Activated CD8-positive, alpha-beta memory T cell treated with anti-CD3 and anti-CD28 coated beads, Interleukin-2, amount 50 U/mL, for 1 hour (primary cell): ENCODE measurements around the gene DNAH5.
"Not testable (repeated sequence)": the region's sequence is repeated elsewhere in the genome, so short reads cannot be mapped to it uniquely, and the experiment has no call there.

Source experiments
- DNase-seq: peaks from one replicate; pipeline ENCODE4 v3.0.0-alpha.2; 2020; ENCODE audit errors: extremely low read depth

The DNAH5 gene, protein sequence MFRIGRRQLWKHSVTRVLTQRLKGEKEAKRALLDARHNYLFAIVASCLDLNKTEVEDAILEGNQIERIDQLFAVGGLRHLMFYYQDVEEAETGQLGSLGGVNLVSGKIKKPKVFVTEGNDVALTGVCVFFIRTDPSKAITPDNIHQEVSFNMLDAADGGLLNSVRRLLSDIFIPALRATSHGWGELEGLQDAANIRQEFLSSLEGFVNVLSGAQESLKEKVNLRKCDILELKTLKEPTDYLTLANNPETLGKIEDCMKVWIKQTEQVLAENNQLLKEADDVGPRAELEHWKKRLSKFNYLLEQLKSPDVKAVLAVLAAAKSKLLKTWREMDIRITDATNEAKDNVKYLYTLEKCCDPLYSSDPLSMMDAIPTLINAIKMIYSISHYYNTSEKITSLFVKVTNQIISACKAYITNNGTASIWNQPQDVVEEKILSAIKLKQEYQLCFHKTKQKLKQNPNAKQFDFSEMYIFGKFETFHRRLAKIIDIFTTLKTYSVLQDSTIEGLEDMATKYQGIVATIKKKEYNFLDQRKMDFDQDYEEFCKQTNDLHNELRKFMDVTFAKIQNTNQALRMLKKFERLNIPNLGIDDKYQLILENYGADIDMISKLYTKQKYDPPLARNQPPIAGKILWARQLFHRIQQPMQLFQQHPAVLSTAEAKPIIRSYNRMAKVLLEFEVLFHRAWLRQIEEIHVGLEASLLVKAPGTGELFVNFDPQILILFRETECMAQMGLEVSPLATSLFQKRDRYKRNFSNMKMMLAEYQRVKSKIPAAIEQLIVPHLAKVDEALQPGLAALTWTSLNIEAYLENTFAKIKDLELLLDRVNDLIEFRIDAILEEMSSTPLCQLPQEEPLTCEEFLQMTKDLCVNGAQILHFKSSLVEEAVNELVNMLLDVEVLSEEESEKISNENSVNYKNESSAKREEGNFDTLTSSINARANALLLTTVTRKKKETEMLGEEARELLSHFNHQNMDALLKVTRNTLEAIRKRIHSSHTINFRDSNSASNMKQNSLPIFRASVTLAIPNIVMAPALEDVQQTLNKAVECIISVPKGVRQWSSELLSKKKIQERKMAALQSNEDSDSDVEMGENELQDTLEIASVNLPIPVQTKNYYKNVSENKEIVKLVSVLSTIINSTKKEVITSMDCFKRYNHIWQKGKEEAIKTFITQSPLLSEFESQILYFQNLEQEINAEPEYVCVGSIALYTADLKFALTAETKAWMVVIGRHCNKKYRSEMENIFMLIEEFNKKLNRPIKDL (N-terminal part only)

GRCh38 chr5:13944560-13945199 is at the start of gene DNAH5:
Gene DNAH5, minus strand, starts transcription at chr5:13944688. Its CDS starts 250 bp downstream, at chr5:13944438.
- DNase-seq = no peak

DNA sequence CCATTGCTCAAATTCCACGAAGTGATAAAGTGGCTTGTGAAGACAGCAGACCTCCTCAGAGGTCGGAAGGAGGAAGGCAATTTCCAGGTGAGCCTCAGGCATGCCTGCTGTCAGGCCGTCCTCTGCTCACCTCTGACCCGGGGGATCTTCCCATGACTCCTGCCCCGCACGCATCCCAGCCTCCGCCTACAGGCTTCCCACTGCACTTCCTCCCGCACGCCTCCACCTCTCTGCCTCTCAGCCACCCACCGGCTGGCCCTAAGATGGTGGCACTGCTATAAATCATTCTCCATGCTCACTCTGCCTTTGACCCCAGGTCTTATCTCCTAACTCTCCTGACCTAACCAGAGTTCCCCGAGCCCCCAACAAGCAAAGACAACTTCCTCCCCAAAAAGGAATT is 49.4 kb upstream of the DNAH5 start:
- no peak for DNase-seq

DNA sequence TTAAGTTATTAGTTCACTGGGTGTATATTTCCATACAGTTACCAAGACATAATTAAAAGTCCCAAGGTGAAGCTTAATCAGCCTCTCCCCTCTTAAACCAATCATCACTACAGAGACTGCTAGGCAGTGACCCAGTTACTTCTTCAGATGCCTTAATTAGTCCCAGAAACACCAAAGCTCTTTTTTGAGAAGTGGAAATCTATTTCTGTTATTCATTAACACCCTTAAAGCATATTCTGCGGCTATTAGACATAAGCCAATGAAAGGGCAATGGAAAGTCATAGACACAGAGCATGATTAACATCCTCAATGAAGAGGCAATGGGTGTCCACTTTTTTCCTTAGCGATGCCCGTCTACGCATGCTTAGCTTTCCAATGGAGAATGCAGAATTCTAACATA is 48.3 kb upstream of the DNAH5 start:
- no peak for DNase-seq

DNA sequence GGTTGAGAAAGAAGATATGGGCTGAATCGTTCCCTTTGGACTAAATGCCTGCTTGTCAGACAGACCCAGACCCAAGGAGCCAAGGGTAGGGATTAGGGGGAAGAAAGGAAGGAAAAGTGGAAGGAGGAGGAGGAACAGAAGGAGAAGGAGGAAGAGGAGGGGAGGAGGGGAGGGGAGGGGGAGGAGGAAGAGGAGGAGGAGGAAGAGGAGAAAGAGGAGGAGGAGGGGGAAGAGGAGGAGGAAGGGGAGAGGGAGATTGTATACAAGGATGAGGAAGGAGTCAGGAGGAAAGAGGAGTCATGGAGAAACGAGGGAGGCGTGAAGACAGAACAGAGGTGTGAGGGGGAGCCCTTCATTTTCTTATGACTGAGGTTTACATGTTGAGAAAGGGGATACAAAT is 46.9 kb upstream of the DNAH5 start:
- DNase-seq = no peak

DNA sequence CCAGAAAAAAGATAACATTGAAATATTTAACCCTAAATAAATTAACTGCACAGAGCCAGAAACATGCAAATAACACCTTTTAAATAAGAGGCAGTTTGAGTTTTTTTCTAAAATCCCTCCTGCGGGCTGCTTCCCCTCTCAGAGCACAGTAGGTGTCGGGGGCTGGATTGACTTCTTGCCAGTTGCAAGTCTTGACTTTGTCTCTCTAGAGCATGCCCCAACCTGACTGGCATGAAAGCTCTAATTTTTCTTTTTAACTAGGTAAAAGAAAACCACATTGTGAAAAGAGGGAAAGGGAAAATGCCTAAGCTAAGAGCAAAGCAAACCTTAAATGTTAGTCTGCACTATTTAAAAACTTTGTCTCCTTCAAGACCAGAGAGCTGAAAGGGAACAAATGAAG is 46.4 kb upstream of the DNAH5 start:
- DNase-seq = no peak

DNA sequence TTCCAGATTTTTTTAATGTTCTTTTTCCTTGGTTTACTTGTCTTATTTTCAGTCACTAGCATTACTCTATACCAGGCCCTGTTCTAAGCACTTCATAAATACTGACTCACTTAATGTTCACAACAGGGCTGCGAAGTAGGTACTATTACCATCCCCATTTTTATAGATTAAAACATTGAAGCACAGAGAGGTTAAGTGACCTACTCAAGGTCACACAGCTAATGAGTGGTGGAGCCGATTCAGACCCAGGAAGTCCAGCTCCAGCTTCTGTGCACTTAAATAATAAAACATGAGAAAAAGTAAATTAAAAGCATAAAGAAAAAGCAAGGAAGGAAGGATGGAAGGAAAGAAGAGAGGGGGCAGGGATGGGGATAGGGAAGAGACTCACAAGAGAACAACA is 45.3 kb upstream of the DNAH5 start:
- no peak for DNase-seq

DNA sequence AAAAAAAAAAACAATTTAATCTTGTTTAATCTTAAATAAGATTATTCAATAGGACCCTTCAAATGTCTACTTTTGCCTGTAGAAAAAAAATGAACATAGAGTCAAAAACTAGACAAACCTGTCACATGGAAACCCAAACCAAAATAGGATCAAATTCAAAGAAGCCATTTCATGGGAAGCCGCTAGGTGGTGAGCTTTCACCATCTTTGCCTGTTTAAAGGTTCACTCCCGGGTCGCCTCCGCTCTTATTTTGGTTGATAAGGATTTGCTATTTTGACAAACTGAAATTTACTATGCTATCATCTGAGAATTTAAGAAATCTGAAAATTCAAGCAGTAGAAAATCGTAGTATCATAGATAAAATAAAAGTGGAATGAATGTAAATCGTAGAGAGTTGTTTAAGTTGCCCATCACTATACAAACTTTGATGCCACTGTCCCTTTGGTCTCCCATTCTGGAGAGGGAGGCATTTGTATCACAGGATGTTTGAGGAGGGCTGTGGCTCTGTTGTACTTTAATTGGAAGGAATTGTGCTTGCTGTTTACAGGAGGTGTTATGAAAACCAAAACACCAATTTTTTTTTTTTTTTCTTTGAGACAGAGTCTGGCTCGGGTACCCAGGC is 43.5 kb upstream of the DNAH5 start:
- DNase-seq = no peak

DNA sequence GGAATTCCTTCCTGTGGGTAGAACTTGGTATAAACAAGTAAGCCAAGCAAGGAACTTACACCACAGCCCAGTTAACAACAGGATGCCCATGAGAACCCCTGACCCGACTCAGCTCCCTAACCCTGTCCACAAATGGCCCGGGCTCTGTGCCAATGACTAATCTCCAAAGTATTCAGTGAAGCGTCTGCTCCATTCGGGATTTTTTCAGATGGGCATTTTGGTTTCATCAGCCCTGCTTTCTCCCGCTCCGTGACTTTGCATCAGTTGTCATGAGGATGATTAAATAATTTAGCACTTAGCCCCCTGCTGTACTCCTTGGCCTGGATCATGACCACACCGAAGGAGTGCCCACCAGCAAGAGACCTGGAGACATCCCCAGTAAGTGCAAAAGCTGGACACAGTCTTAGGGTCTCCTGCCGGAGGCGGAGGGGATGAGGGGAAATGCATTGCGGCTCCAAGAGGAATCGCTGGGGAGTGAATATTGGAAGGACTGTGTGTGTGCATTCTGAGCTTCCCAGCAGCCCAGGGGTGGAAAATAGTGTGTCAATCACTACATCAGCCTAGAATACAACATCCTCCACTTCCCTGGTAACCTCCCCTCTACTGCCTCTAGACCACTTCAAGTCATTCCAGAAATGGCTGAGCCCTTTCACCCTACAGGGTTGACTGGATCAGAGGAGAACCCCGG is 41.4 kb upstream of the DNAH5 start:
- DNase-seq = no peak

- DNase-seq = not testable (repeated sequence)
These were observed 40.4 kb upstream of the DNAH5 start for GRCh38 chr5:13984888-13985287.

DNA sequence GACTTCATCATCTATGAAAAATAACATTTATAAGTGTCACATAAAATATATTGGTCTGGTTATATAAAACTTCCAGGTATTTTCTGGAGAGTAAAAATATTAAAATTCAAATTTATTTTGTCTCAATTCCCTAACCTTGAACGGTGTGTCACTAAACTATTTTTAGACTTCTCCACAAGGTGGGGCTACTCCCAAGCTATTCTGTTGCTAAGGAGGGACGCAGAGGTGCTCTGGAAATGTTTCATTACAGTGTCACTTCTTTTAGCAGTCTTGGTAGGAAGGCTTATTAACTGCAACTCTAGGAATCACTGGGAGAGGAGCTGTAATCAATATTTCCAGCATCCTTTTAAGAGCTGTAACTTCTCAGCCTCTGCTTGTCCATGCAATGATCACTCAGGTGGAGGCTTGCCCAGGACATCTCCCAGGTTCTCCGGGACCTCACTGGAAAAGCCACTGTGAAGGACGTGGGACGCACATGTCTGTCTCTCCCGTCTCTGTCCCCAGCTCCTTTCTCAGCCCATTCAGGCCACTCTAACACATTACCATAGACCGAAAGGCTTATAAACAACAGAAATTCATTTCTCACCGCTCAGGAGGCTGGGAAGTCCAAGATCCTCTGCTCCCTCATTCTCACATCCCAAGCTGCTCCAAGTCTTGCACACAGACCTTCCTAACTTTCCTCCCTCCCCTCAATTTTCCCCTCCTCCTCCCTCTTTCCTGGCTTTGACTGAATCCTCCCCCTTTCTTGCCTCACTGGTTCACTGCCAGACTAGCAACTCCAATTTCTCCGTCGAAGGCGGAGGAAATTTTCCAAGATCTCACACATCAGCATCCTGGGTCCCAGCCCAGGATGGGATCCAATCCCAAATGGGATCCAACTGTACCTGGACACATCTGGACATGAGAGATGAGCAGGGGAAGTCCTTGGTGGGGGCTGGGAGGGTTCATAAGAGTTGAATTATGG is 32.7 kb upstream of the DNAH5 start:
- no peak for DNase-seq

DNA sequence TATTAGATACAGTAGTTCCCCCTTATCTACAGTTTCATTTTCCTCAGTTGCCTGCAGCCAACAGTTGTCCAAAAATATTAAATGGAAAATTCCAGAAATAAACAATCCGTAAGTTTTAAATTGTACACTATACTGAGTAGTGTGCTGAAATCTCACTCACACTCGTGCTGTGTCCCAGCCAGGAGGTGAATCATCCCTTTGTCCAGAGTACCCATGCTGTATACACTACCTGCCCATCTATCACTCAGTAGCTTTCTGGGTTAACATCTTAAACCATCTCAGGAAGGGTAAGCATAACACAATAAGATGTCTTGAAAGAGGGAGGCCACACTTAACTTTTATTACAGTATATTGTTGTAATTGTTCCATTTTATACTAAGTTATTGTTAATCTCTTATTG is 31.7 kb upstream of the DNAH5 start:
- no peak for DNase-seq

DNA sequence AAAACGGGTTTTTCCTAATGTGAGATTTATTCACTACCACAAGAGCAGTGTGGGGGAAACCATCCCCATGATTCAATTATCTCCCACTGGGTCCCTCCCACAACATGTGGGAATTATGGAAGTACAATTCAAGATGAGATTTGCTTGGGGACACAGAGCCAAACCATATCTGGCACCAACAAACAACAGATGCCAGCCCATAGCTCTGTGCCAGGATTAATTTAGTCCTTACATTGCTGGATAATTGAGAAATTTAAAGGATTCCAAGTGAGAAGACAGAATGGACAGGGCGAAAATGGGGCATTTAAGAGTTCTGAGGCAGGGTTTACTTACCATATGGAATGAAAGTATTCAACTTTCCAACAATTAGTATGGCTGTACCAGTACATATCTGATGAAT is 30.8 kb upstream of the DNAH5 start:
- no peak for DNase-seq

DNA sequence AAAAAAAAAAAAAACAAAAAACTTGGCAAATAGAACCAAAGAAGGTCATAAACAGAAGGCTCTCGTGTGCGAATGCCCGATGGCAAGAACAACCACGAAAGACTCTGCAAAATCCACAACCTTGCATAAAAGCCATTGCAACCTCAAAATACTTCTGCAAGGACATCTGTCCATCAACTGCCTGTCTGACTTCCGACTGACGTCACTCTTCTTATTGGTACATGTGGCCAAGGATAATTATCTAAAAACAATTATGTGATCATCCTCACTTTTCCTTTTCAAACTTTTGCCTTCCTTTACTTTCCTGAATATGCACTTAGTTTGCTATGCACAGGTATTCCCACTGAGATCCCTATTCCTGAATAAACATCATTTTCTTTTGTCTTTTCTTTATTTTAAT is 29.2 kb upstream of the DNAH5 start:
- no peak for DNase-seq

DNA sequence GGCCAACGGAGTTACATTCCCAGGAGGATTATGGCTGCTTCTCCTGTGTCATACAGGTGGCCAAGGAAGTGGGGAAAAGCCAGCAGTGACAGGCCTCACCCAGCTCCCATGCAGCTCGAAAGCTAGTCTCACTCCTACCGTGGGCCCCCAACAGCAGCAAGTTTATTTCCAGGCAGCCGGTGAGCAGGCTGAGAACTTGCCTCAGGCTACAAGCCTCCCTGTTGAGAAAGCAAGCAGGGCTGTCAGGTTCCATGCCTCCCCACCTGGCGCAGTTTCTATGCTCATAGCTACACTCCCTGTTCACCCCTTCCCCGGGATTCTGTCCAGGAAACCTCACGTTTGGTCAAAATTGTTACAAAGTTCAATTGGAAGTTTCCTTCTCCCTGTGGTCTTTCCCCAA is 27.5 kb upstream of the DNAH5 start:
- DNase-seq = no peak

- DNase-seq = no peak
These were observed 12.7 kb upstream of the DNAH5 start for GRCh38 chr5:13957032-13957645.

GRCh38 chr5:13956471-13956870 is 12.0 kb upstream of the DNAH5 start:
- no peak for DNase-seq

DNA sequence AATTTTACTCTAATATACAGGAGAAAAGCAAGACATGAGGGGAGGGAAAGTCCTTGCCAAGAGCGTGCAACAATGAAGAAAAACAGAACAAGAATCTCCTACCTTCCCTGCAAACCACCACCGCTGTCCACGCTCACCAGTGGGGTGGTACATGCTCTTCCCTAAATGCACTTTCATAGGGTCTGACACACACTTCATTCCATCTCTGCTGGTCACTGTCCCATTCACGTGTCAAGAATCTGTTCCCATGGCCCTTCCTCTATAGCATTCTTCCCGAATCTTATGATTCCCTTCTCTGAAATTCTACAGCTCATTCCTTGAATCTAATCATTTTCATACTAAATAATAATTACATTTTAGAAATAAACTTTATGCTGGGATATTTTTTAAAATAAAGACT is 11.4 kb upstream of the DNAH5 start:
- DNase-seq = no peak

DNA sequence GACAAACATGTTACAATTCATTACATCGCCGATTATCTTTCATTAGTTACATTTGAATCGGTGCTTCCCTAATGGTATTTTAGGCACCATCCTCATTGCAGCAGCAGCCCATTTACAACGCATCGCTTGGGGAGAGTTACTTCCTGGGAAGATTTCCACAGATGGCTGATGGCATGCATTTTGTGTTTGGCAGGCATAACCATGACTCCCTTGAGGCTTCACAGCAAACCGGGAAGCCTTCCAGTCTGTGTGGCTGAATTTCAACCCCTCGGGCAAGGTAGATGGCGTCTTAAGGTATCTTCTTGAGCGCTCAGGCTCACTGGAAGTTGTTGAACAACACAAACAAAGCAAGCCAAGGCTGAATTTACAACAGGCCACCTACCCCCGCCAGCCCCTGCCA is 1.6 kb upstream of the DNAH5 start:
- no peak for DNase-seq

DNA sequence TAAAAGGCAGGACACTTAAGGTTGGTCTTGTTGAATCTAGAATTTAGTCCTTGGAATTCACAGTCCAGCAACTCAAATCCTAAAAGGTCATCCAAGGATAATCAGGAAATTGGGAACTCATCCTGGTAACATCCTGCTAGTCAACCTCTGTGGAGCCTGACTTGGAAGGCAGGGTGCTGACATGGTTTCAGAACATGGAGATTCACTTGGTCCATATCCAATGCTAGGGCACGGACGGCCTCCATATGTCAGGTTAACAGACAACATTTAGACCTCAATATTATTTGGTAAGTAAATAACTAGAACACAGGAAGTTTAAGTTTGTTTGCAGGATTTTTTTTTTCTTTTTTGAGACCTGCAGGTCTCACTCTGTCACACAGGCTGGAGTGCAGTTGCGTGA is 783 bp upstream of the DNAH5 start:
- DNase-seq = no peak
